ENCODE measurements around the gene COQ4. TPM values are rescaled to one million over a fixed set of nuclear protein-coding genes. Genes with fewer than 3 reads are reported as not detected.

Gene COQ4
- polyA plus RNA-seq, 1 of the 3 experiments (the other 2 are of a cell fraction), result 57.2 TPM

- POLR2A ChIA-PET, result no interaction called here
- CTCF ChIA-PET, result interaction anchor here (1.1 to 6.2 kb wide), 5 partner anchors 11 to 83 kb away, joined by 3 to 33 read pairs (median 4); partner anchors contain the start of gene URM1
These were observed 32.8 kb downstream of the COQ4 start for GRCh38 chr9:128355451-128355850.

GRCh38 chr9:128358090-128358489, 35.5 kb downstream of the COQ4 start:
- H3K9ac ChIP-seq, result no peak overlapping the region
- H2AFZ ChIP-seq (ENCODE audit: low read depth), result no peak overlapping the region
- no peak overlapping the region for H3K4me2 ChIP-seq
- CTCF ChIA-PET, result interaction anchor here (1.0 to 6.2 kb wide), 4 partner anchors 13 to 63 kb away, joined by 4 to 33 read pairs (median 8); no protein-coding TSS in a partner anchor
- peaks cover 12% of the 10 kb centered on the region for H3F3A ChIP-seq (replicated peaks; ENCODE audit: insufficient read depth)
- no peaks in the 10 kb centered on the region for H3K79me2 ChIP-seq (ENCODE audit: insufficient read depth)
- H3K36me3 ChIP-seq (replicated peaks in 1 of 2; ENCODE audit: control insufficient read depth in 1 of 2, insufficient read depth in 2 of 2, low read length in 1 of 2), result peaks cover 0 to 8% of the 10 kb centered on the region in 2 experiments
- POLR2A ChIA-PET, result no interaction called here
- TF ChIP-seq USF2 (IDR thresholded peaks at IDR 0.05; ENCODE audit: borderline replicate concordance, low read depth, low read length) (no peak), JUND (IDR thresholded peaks at IDR 0.05) (no peak), TCF12 (IDR thresholded peaks at IDR 0.05) (no peak), NRF1 (IDR thresholded peaks at IDR 0.05; ENCODE audit: low read depth, low read length) (no peak), RFX5 (IDR thresholded peaks at IDR 0.05; ENCODE audit: low read length) (no peak), EZH2phosphoT487 (IDR thresholded peaks at IDR 0.05; ENCODE audit: borderline replicate concordance, low read depth) (no peak), ZBTB33 (IDR thresholded peaks at IDR 0.05; ENCODE audit: borderline replicate concordance, low read depth) (no peak), EP300 (IDR thresholded peaks at IDR 0.05; ENCODE audit: borderline replicate concordance in 1 of 2, low read depth in 1 of 2, low read length in 1 of 2) (no peak)
- H3K9me2 ChIP-seq, result no peaks in the 10 kb centered on the region
- no peak overlapping the region for H3K27ac ChIP-seq (ENCODE audit: low read depth in 2 of 2, low read length in 1 of 2)
- peaks cover 7 to 8% of the 10 kb centered on the region in 2 experiments; a peak in 2 of 4 replicates for H3K4me1 ChIP-seq (ENCODE audit: control insufficient read depth in 1 of 2, insufficient read depth in 2 of 2, low read depth in 1 of 2, low read length in 1 of 2)
- H3K9me3 ChIP-seq, result no peaks in the 10 kb centered on the region
- WGBS (ENCODE audit: low lambda C conversion rate), result 96% methylated on average over 5 of the region's 8 CpGs
- DNase-seq, result no peak
- H4K20me1 ChIP-seq (ENCODE audit: insufficient read depth), result no peaks in the 10 kb centered on the region
- H3K4me3 ChIP-seq (ENCODE audit: low read depth in 2 of 2, low read length in 1 of 2), result no peak overlapping the region
- no peaks in the 10 kb centered on the region for H3K27me3 ChIP-seq (ENCODE audit: insufficient read depth)

More at GRCh38 chr9:128355451-128355850, 32.8 kb downstream of the COQ4 start:
- Histone ChIP-seq H3K4me2 (no peak overlapping the region), H3K79me2 (ENCODE audit: insufficient read depth) (no peaks in the 10 kb centered on the region), H3K27me3 (ENCODE audit: insufficient read depth) (no peaks in the 10 kb centered on the region), H3K9me3 (no peaks in the 10 kb centered on the region), H3F3A (replicated peaks; ENCODE audit: insufficient read depth) (peaks cover 7% of the 10 kb centered on the region), H2AFZ (ENCODE audit: low read depth) (no peak overlapping the region), H3K9ac (no peak overlapping the region), H4K20me1 (ENCODE audit: insufficient read depth) (no peaks in the 10 kb centered on the region), H3K9me2 (no peaks in the 10 kb centered on the region), H3K4me1 (ENCODE audit: control insufficient read depth in 1 of 2, insufficient read depth in 2 of 2, low read depth in 1 of 2, low read length in 1 of 2) (no peaks in the 10 kb centered on the region), H3K27ac (ENCODE audit: low read depth in 2 of 2, low read length in 1 of 2) (no peak overlapping the region), H3K4me3 (ENCODE audit: low read depth in 2 of 2, low read length in 1 of 2) (no peak overlapping the region), H3K36me3 (replicated peaks in 1 of 2; ENCODE audit: control insufficient read depth in 1 of 2, insufficient read depth in 2 of 2, low read length in 1 of 2) (peaks cover 7 to 10% of the 10 kb centered on the region in 2 experiments)
- WGBS (ENCODE audit: low lambda C conversion rate), result 96% methylated on average over 14 of the region's 19 CpGs
- no peak for DNase-seq
- TF ChIP-seq JUND (IDR thresholded peaks at IDR 0.05) (no peak), YY1 (IDR thresholded peaks at IDR 0.05; ENCODE audit: low read depth) (no peak), IRF3 (IDR thresholded peaks at IDR 0.05; ENCODE audit: low read depth, low read length) (no peak), MEF2A (IDR thresholded peaks at IDR 0.05; ENCODE audit: borderline replicate concordance, low read depth) (no peak), EZH2phosphoT487 (IDR thresholded peaks at IDR 0.05; ENCODE audit: borderline replicate concordance, low read depth) (no peak)

All from SK-N-SH (cell line).